Mesodermal cell (in vitro differentiated cells): ENCODE measurements around the gene HIGD1B.

Experiments used
- H3K27ac ChIP-seq: 2 replicates; pipeline ENCODE4 v1.7.0; 2013; ENCODE audit warnings: mild to moderate bottlenecking, low read depth, low read length, moderate library complexity; ENCODE audit not compliant: severe bottlenecking
- H3K36me3 ChIP-seq: 2 replicates; pipeline ENCODE4 v1.7.1; 2013; ENCODE audit warnings: mild to moderate bottlenecking, low read length, moderate library complexity; ENCODE audit not compliant: control insufficient read depth, insufficient read depth
- H3K4me1 ChIP-seq: one replicate; pipeline ENCODE4 v1.7.1; 2013; ENCODE audit warnings: mild to moderate bottlenecking, low read length; ENCODE audit not compliant: insufficient read depth, control insufficient read depth, poor library complexity, severe bottlenecking
- H3K4me3 ChIP-seq: 2 replicates; pipeline ENCODE4 v1.7.0; 2013; ENCODE audit warnings: low read length, control low read depth, mild to moderate bottlenecking; ENCODE audit not compliant: insufficient read depth, poor library complexity, severe bottlenecking; ENCODE audit errors: extremely low read depth
- H3K9me3 ChIP-seq: 2 replicates; pipeline ENCODE4 v1.7.1; 2013; ENCODE audit warnings: mild to moderate bottlenecking, low read length, moderate library complexity; ENCODE audit not compliant: control insufficient read depth
- WGBS, 2 experiments: methylation state at CpG; one replicate each; pipeline ENCODE4 v1.1.5; 2013; ENCODE audit warnings: missing lambda C conversion rate in 2 of 2; ENCODE audit not compliant: insufficient coverage in 2 of 2; 5-methylcytosine and 5-hydroxymethylcytosine counted together

HIGD1B gene

GRCh38 chr17:44840274-44840673 is 7.4 kb upstream of the HIGD1B start:
- peaks cover 22% of the 10 kb centered on the region for H3K4me1 ChIP-seq
- no peaks in the 10 kb centered on the region for H3K9me3 ChIP-seq
- no peak overlapping the region for H3K27ac ChIP-seq
- H3K36me3 ChIP-seq, result no peaks in the 10 kb centered on the region
- no peak overlapping the region for H3K4me3 ChIP-seq
- WGBS, 2 experiments, result 91 to 98% methylated on average over 4 of the region's 4 CpGs

- Histone ChIP-seq H3K4me3 (no peak overlapping the region), H3K27ac (no peak overlapping the region), H3K9me3 (no peaks in the 10 kb centered on the region), H3K36me3 (no peaks in the 10 kb centered on the region), H3K4me1 (peaks cover 23% of the 10 kb centered on the region)
- WGBS, 2 experiments, result 94 to 100% methylated on average over 2 to 3 of the region's 3 CpGs
Observed at GRCh38 chr17:44840936-44841335, 6.7 kb upstream of the HIGD1B start.

GRCh38 chr17:44842748-44843147 is 4.9 kb upstream of the HIGD1B start:
- Histone ChIP-seq H3K9me3 (no peaks in the 10 kb centered on the region), H3K4me1 (peaks cover 23% of the 10 kb centered on the region), H3K27ac (peak overlapping the region; percentile 19), H3K4me3 (no peak overlapping the region), H3K36me3 (no peaks in the 10 kb centered on the region)
- WGBS, 2 experiments, result 0 to 71% methylated on average over 1 of the region's 5 CpGs

DNA sequence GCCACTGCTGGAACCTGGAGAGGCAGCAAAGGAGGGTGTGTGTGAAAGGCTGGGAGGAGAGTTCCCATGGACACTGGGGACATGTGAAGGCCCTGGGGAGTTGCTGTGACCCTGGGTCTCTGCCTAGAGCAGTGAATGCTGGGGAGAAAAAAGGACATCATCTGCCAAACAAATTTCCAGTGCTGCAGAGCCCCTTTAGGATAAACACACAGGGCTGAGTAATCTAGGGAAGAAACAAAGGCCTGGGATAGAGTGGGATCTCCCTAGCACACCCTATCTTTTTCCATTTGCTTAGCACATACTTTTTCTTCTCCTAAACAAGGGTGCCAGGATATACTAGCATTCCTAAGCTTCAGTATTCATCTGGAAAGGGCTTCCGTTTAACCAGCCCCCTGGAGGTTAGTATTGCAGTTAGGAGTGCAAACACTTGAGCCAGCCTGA is 3.3 kb upstream of the HIGD1B start:
- Histone ChIP-seq H3K27ac (peak overlapping the region; percentile 89), H3K4me3 (no peak overlapping the region), H3K9me3 (no peaks in the 10 kb centered on the region), H3K4me1 (peaks cover 23% of the 10 kb centered on the region), H3K36me3 (peaks cover 2% of the 10 kb centered on the region)
- WGBS, 2 experiments, result 14% methylated on average over 1 of the region's 1 CpG

DNA sequence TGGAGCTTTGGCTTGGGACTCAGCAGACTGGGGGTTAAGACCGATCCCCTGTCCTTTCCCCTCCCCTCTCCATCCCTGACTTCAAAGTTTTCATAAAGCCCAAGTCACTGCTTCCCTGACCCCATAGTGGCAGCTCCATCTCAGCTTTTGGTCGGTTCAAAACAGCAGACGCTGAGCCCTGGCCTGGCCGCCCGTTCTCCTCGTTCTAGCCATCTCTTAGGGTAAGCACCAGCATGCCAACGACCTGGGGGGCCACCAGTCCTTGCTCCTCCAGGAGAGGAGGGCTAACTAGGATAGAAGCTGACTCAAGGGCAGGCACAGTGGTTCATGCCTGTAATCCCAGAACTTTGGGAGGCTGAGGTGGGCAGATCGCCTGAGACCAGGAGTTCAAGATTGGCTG is 1.5 kb upstream of the HIGD1B start:
- Histone ChIP-seq H3K4me3 (no peak overlapping the region), H3K27ac (no peak overlapping the region), H3K36me3 (peaks cover 20% of the 10 kb centered on the region), H3K4me1 (peaks cover 20% of the 10 kb centered on the region), H3K9me3 (no peaks in the 10 kb centered on the region)
- 92 to 95% methylated on average over 5 to 7 of the region's 8 CpGs for WGBS, 2 experiments

- Histone ChIP-seq H3K36me3 (peaks cover 39% of the 10 kb centered on the region), H3K9me3 (no peaks in the 10 kb centered on the region), H3K4me1 (peaks cover 12% of the 10 kb centered on the region), H3K27ac (no peak overlapping the region), H3K4me3 (no peak overlapping the region)
- 89 to 94% methylated on average over 3 to 4 of the region's 6 CpGs for WGBS, 2 experiments
Observed at GRCh38 chr17:44848257-44848795, 643 bp downstream of the HIGD1B start.

DNA sequence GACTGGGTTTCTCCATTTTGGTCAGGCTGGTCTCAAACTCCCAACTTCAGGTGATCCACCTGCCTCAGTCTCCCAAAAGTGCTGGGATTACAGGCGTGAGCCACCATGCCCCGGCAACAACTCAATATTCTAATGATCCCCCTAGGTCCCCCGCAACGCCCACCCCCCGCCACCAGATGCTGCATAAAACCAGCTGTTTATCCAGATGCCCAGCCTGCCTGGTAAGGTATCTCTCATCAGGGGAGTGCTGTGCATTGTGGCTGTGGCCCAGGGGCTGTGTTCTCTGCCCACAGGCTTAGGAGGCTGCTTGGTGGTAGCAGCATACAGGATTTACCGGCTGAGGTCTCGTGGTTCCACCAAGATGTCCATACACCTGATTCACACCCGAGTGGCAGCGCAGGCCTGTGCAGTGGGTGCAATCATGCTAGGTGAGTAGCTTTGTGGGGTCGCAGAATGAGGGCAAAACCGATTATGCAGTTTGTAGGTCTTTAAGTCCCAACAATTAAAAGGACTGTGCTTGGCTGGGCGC is 1.3 kb downstream of the HIGD1B start:
- Histone ChIP-seq H3K36me3 (peaks cover 46% of the 10 kb centered on the region), H3K4me1 (peaks cover 9% of the 10 kb centered on the region), H3K4me3 (no peak overlapping the region), H3K9me3 (no peaks in the 10 kb centered on the region), H3K27ac (no peak overlapping the region)
- WGBS, 2 experiments, result 95 to 96% methylated on average over 7 to 9 of the region's 12 CpGs

DNA sequence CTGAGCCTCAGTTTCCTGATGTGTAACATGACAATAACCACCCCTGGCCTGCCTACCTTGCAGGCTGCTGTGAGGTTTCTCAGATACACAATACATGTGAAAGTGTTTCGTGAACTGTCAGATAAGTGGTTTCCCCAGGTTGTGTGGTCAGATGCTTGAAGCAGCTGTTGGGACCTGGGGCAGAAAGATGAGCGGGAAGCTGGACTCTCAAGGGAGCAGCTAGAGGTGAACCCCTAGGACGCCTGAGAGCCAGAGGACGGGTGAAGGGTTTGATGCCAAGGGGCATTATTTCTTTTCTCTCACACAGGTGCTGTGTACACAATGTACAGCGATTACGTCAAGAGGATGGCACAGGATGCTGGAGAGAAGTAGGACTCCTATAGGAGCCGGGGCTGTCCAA is 2.3 kb downstream of the HIGD1B start:
- no peaks in the 10 kb centered on the region for H3K9me3 ChIP-seq
- H3K36me3 ChIP-seq, result peaks cover 56% of the 10 kb centered on the region
- 96 to 100% methylated on average over 3 to 5 of the region's 7 CpGs for WGBS, 2 experiments
- H3K27ac ChIP-seq, result no peak overlapping the region
- H3K4me3 ChIP-seq, result no peak overlapping the region
- H3K4me1 ChIP-seq, result peaks cover 4% of the 10 kb centered on the region

DNA sequence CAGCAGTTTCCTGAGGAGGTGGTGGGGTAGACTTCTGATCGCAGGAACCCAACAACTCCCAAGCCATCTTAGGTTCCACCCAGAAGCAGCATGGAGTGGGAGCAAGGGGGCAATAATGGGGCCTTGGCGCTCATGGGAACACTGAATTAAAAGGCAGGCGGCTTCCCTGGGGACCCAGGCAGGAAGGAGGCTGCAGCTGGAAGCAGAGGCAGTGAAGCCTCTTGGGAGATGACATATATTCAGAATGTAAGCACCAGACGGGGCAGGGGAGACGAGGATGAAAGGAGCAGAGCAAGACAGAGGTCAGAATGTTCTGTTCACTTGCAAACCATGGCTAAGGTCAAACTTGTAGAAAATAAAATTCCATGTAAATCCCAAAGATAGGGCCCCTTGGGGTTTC is 2.9 kb downstream of the HIGD1B start:
- no peak overlapping the region for H3K4me3 ChIP-seq
- no peaks in the 10 kb centered on the region for H3K9me3 ChIP-seq
- 91 to 100% methylated on average over 4 of the region's 5 CpGs for WGBS, 2 experiments
- H3K36me3 ChIP-seq, result peaks cover 62% of the 10 kb centered on the region
- H3K27ac ChIP-seq, result no peak overlapping the region
- no peaks in the 10 kb centered on the region for H3K4me1 ChIP-seq

DNA sequence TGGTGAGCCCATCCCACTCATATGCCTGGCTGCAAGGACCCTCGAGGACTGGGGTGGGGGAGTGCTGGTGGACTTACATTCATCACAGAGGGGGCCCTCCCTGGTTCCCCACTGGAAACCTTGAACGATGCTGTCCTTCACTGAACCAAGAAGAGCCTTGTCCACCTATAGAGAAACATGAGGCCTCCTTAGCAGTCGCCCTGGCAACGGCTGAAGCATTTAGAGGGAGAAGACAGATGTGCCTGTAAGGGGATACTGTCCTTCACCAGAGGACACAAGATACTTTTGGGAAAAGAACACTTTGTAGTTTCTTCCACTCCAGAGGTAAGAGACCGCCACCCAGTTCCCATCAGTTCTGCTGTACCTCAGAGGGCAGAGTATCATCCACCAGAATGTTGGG is 6.5 kb downstream of the HIGD1B start:
- Histone ChIP-seq H3K27ac (no peak overlapping the region), H3K9me3 (no peaks in the 10 kb centered on the region), H3K4me3 (no peak overlapping the region), H3K4me1 (no peaks in the 10 kb centered on the region), H3K36me3 (peaks cover 98% of the 10 kb centered on the region)
- whole genome bisulfite sequencing, 2 experiments, result 96 to 100% methylated on average over 2 to 4 of the region's 5 CpGs

GRCh38 chr17:44859701-44860100 is 12.0 kb downstream of the HIGD1B start:
- H3K4me3 ChIP-seq, result no peak overlapping the region
- H3K27ac ChIP-seq, result no peak overlapping the region
- no peaks in the 10 kb centered on the region for H3K9me3 ChIP-seq
- H3K4me1 ChIP-seq, result no peaks in the 10 kb centered on the region
- 94 to 95% methylated on average over 4 of the region's 5 CpGs for WGBS, 2 experiments
- H3K36me3 ChIP-seq, result peaks cover 97% of the 10 kb centered on the region
